H1 (cell line): Measurements from ENCODE around the gene LSM10. TPM values are rescaled to one million over a fixed set of nuclear protein-coding genes. Genes with fewer than 3 reads are reported as not detected.

Experiments
- BRCA1 ChIP-seq: IDR thresholded peaks from 2 replicates; pipeline ENCODE4 v1.6.1; 2012; ENCODE audit warnings: low read depth, low read length, improper control_type of control experiment
- MAX ChIP-seq: IDR thresholded peaks from 2 replicates; pipeline ENCODE4 v1.6.1; 2012; ENCODE audit warnings: inconsistent platforms
- NANOG ChIP-seq: IDR thresholded peaks from 2 replicates; pipeline ENCODE4 v1.6.1; 2011; ENCODE audit warnings: low read length, low read depth, mild to moderate bottlenecking, inconsistent platforms; ENCODE audit not compliant: insufficient read depth, poor library complexity, severe bottlenecking
- SP1 ChIP-seq: IDR thresholded peaks from 2 replicates; pipeline ENCODE4 v1.6.1; 2011; ENCODE audit warnings: low read depth, low read length
- polyA plus RNA-seq, 7 experiments: library from polyadenylated mRNA; depleted of rRNA in 3 of 7; stranded (reverse) in 5 of 7; unstranded in 2 of 7; fragments of >200 nt in 5 of 7; fragments of 200-250 nt in 2 of 7; gene quantifications; 1 replicate in 5 of 7; 2 replicates in 1 of 7; 4 replicates in 1 of 7; pipeline versions ENCODE4 v1.2.1 to v1.2.3, GENCODE V29; 2011 to 2013; ENCODE audit warnings: missing spikeins in 2 of 7, mixed read lengths in 2 of 7
- total RNA-seq: library from RNA; stranded (reverse); fragmentation: NEBNext Ultra II Directional; extraction: Animal tissue kit (Norgen Biotek cat#: 25700); gene quantifications from 2 replicates; pipeline ENCODE4 v1.2.1, GENCODE V29; 2021

Gene LSM10
- total and polyA plus RNA-seq, 2 of the 8 experiments (the other 6 are each of a cell fraction or from before 2014, with no cell fraction given) = 59.5 to 140 TPM

GRCh38 chr1:36440044-36440443 lies 42.3 kb upstream of the LSM10 start (continued):
- TF ChIP-seq BRCA1 = no peak
- no peak for TF ChIP-seq SP1
- no peak for TF ChIP-seq NANOG
- no peak for TF ChIP-seq MAX
